HG02970 (cell line): ENCODE results near the gene PARP4.
"Not testable (repeated sequence)": the region's sequence is repeated elsewhere in the genome, so short reads cannot be mapped to it uniquely, and the experiment has no call there.

ENCODE experiments used
- ATAC-seq: cut with Tn5 transposase; IDR thresholded peaks from one replicate; pipeline ENCODE4 v1.9.1; 2021; ENCODE audit warnings: mild to moderate bottlenecking, moderate library complexity, moderate number of reproducible peaks; ENCODE audit not compliant: unreplicated experiment, low FRiP score

Gene PARP4

GRCh38 chr13:24506698-24507335, 5.8 kb downstream of the PARP4 start:
- ATAC-seq = no peak

- ATAC-seq = not testable (repeated sequence)
Observed at GRCh38 chr13:24506283-24506682, 6.3 kb downstream of the PARP4 start.

- ATAC-seq = no peak
Observed at GRCh38 chr13:24505756-24506155, 6.8 kb downstream of the PARP4 start.

- no peak for ATAC-seq
Observed at GRCh38 chr13:24505256-24505655, 7.3 kb downstream of the PARP4 start.

- ATAC-seq = no peak
Observed at GRCh38 chr13:24503379-24503696, 9.2 kb downstream of the PARP4 start.

GRCh38 chr13:24502533-24503378, 9.8 kb downstream of the PARP4 start:
- no peak for ATAC-seq

- no peak for ATAC-seq
Observed at GRCh38 chr13:24500977-24501376, 11.6 kb downstream of the PARP4 start.

GRCh38 chr13:24497742-24498141, 14.8 kb downstream of the PARP4 start:
- no peak for ATAC-seq

GRCh38 chr13:24496295-24496694, 16.3 kb downstream of the PARP4 start:
- ATAC-seq = not testable (repeated sequence)

GRCh38 chr13:24495151-24495729, 17.3 kb downstream of the PARP4 start:
- no peak for ATAC-seq

GRCh38 chr13:24493356-24493755, 19.2 kb downstream of the PARP4 start:
- no peak for ATAC-seq

- ATAC-seq = no peak
Observed at GRCh38 chr13:24491845-24492244, 20.7 kb downstream of the PARP4 start.

GRCh38 chr13:24489721-24490120, 22.9 kb downstream of the PARP4 start:
- no peak for ATAC-seq

- ATAC-seq = not testable (repeated sequence)
Observed at GRCh38 chr13:24488092-24488491, 24.5 kb downstream of the PARP4 start.

GRCh38 chr13:24486017-24486657, 26.4 kb downstream of the PARP4 start:
- ATAC-seq = not testable (repeated sequence)

- ATAC-seq = no peak
Observed at GRCh38 chr13:24473686-24474085, 38.9 kb downstream of the PARP4 start.

GRCh38 chr13:24472129-24472528, 40.4 kb downstream of the PARP4 start:
- ATAC-seq = not testable (repeated sequence)

GRCh38 chr13:24463078-24463477, 49.5 kb downstream of the PARP4 start:
- no peak for ATAC-seq

GRCh38 chr13:24460256-24460655, 52.3 kb downstream of the PARP4 start:
- ATAC-seq = no peak

- no peak for ATAC-seq
Observed at GRCh38 chr13:24459726-24460125, 52.9 kb downstream of the PARP4 start.

- no peak for ATAC-seq
Observed at GRCh38 chr13:24459234-24459633, 53.3 kb downstream of the PARP4 start.
